Measurements from ENCODE around the gene CARS2. TPM values are rescaled to one million over a fixed set of nuclear protein-coding genes. Genes with fewer than 3 reads are reported as not detected.

The CARS2 gene
- total RNA-seq, 1 experiment from 2014 or later = 31.9 TPM

DNA sequence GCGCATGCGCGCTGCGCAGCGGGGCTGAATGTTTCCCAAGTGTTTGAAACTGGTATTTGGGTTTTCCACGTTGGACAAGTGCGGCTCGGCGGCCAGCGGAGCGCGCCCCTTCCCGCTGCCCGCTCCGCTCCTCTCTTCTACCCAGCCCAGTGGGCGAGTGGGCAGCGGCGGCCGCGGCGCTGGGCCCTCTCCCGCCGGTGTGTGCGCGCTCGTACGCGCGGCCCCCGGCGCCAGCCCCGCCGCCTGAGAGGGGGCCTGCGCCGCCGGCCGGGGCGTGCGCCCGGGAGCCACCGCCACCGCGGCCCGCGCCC, 7.7 kb upstream of the CARS2 start, which contains the start of gene ING1:
TSS of gene ING1 (plus strand) at position 59 of the 311 bp plus-strand sequence. CDS start 450 bp downstream, outside the sequence.
- Histone ChIP-seq H3K27ac (ENCODE audit: low read length) (peak within 1 kb of the TSS; percentile 98), H3K9me3 (ENCODE audit: control insufficient read depth, insufficient read depth, low read depth, low read length) (no peaks in the 10 kb centered on the region), H3K4me3 (ENCODE audit: low read depth in 2 of 2, low read length in 2 of 2) (peak within 1 kb of the TSS; percentile 74 to 81), H3K27me3 (ENCODE audit: control insufficient read depth, insufficient read depth, low read length) (no peaks in the 10 kb centered on the region), H3K36me3 (ENCODE audit: control insufficient read depth, insufficient read depth, low read length) (peaks cover 9% of the 10 kb centered on the region; the same call in 1 of the 2 replicates), H3K4me1 (ENCODE audit: control insufficient read depth, insufficient read depth, low read length) (no peaks in the 10 kb centered on the region; the same call in 1 of the 2 replicates)
- intact Hi-C loops (cut with micrococcal nuclease; ENCODE audit: unreplicated experiment) = no loop called here
- no TSS peak for BruUV-seq (replicated peaks)
- TF ChIP-seq POLR2AphosphoS5 (IDR thresholded peaks at IDR 0.05; ENCODE audit: low read depth, low read length) (no peak), TCF7L2 (IDR thresholded peaks at IDR 0.05; ENCODE audit: low read depth, low read length) (no peak), REST (IDR thresholded peaks at IDR 0.05; ENCODE audit: insufficient read depth in 1 of 2, low read depth in 2 of 2, low read length in 1 of 2) (no peak), SIN3A (IDR thresholded peaks at IDR 0.05; ENCODE audit: borderline replicate concordance, insufficient read depth, low read depth, low read length) (no peak)
- TF ChIP-seq, protein P1, sequence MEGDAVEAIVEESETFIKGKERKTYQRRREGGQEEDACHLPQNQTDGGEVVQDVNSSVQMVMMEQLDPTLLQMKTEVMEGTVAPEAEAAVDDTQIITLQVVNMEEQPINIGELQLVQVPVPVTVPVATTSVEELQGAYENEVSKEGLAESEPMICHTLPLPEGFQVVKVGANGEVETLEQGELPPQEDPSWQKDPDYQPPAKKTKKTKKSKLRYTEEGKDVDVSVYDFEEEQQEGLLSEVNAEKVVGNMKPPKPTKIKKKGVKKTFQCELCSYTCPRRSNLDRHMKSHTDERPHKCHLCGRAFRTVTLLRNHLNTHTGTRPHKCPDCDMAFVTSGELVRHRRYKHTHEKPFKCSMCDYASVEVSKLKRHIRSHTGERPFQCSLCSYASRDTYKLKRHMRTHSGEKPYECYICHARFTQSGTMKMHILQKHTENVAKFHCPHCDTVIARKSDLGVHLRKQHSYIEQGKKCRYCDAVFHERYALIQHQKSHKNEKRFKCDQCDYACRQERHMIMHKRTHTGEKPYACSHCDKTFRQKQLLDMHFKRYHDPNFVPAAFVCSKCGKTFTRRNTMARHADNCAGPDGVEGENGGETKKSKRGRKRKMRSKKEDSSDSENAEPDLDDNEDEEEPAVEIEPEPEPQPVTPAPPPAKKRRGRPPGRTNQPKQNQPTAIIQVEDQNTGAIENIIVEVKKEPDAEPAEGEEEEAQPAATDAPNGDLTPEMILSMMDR (IDR thresholded peaks at IDR 0.05) = no peak
- ChIA-PET POLR2A (no interaction called here), CTCF (no interaction called here)
- no peak for DNase-seq (ENCODE audit: low read depth, low spot score)
- no peak for ATAC-seq
- in situ Hi-C loops (cut with HindIII; ENCODE audit: low pct_unique_long_range_greater_than_20kb, low sequenced_read_pairs) = no loop called here

- POLR2A ChIA-PET = interaction anchor here (0.7 kb wide), 2 partner anchors 10 to 235 kb away, joined by 3 read pairs; no protein-coding TSS in a partner anchor
- Histone ChIP-seq H3K27ac (ENCODE audit: low read length) (peak overlapping the region; percentile 98), H3K4me3 (ENCODE audit: low read depth in 2 of 2, low read length in 2 of 2) (peak overlapping the region; percentile 74 to 81), H3K27me3 (ENCODE audit: control insufficient read depth, insufficient read depth, low read length) (no peaks in the 10 kb centered on the region), H3K4me1 (ENCODE audit: control insufficient read depth, insufficient read depth, low read length) (no peaks in the 10 kb centered on the region; the same call in 1 of the 2 replicates), H3K9me3 (ENCODE audit: control insufficient read depth, insufficient read depth, low read depth, low read length) (no peaks in the 10 kb centered on the region), H3K36me3 (ENCODE audit: control insufficient read depth, insufficient read depth, low read length) (peaks cover 9% of the 10 kb centered on the region; the same call in 1 of the 2 replicates)
- in situ Hi-C loops (cut with HindIII; ENCODE audit: low pct_unique_long_range_greater_than_20kb, low sequenced_read_pairs) (no loop called here), intact Hi-C loops (cut with micrococcal nuclease; ENCODE audit: unreplicated experiment) (no loop called here)
- CTCF ChIA-PET = no interaction called here
- DNase-seq (ENCODE audit: low read depth, low spot score) (peak; percentile 91), ATAC-seq (peak; percentile 78)
- TF ChIP-seq POLR2AphosphoS5 (IDR thresholded peaks at IDR 0.05; ENCODE audit: low read depth, low read length) (peak; percentile 85), REST (IDR thresholded peaks at IDR 0.05; ENCODE audit: insufficient read depth in 1 of 2, low read depth in 2 of 2, low read length in 1 of 2) (no peak), TCF7L2 (IDR thresholded peaks at IDR 0.05; ENCODE audit: low read depth, low read length) (peak; percentile 97), SIN3A (IDR thresholded peaks at IDR 0.05; ENCODE audit: borderline replicate concordance, insufficient read depth, low read depth, low read length) (peak; percentile 35; the same call in 1 of the 2 replicates)
- no TSS peak for BruUV-seq (replicated peaks)
These were observed 7.1 kb upstream of the CARS2 start for GRCh38 chr13:110712849-110713641.
